ENCODE measurements around the gene ZFP36L1. TPM values are rescaled to one million over a fixed set of nuclear protein-coding genes. Genes with fewer than 3 reads are reported as not detected.

ZFP36L1 gene
- total and polyA plus RNA-seq, 2 of the 13 experiments (the other 11 are each of a cell fraction or from before 2014, with no cell fraction given), result 7.4 to 10.2 TPM

DNA sequence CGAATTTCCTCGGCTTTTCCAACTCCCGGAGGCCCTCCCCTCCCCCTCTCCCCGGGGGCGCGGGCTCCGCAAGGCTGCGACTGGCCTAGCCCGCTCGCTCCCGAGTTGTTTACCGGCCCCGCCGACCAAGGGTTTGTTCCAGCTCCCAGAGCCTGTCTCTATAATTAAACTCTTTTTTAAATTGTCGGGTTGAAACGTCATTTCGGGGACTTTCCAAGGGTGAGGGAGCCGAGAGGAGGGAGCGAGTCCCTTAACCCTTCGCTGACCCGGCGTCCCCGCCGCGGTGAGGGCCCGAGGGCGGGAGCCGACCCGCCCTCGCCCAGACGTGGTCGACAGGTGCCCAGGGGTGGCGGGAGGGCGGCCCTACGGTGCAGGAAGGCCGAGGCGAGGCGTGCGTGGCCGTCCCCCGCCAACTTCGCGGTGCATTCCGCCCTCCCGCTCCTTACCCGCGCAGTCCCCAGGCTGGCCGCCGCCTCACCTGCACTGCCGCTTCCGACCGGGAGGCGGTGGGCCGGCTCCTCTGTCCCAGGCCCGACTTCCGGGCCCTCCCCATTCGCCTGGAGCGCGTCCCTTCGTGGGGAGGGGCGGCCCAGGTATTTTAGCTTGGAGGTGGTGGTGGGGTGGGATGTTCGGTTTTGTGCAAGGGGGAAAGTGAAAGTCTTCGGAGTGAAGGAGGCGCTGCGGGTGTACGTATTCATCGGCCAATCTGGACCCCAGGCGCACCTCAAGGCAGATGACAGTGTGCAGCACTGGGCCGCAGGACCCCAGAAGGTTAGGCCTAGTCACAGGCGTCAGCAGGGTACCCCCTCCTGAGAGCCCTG lies 2.9 kb upstream of the ZFP36L1 start (continued):
- TF ChIP-seq GFI1 (CRISPR knock-in tag; IDR thresholded peaks at IDR 0.05; ENCODE audit: borderline replicate concordance) (no peak; the same call in 1 of the 2 replicates), ZNF138 (CRISPR knock-in tag; IDR thresholded peaks at IDR 0.05; ENCODE audit: low read depth) (peak; percentile 87; the same call in 1 of the 2 replicates), U2AF2 (IDR thresholded peaks at IDR 0.05; ENCODE audit: low read depth, low read length) (no peak), ZNF275 (CRISPR knock-in tag; IDR thresholded peaks at IDR 0.05; ENCODE audit: borderline replicate concordance) (peak; percentile 63; the same call in 1 of the 2 replicates), ZNF142 (CRISPR knock-in tag; IDR thresholded peaks at IDR 0.05) (peak; percentile 96), FOXA1 (IDR thresholded peaks at IDR 0.05) (no peak), FOXA1 (CRISPR knock-in tag; IDR thresholded peaks at IDR 0.05) (no peak; the same call in 1 of the 2 replicates), ZNF3 (CRISPR knock-in tag; IDR thresholded peaks at IDR 0.05) (no peak), YEATS2 (CRISPR knock-in tag; IDR thresholded peaks at IDR 0.05; ENCODE audit: borderline replicate concordance) (peak; percentile 62; the same call in 1 of the 2 replicates), TERF1 (CRISPR knock-in tag; IDR thresholded peaks at IDR 0.05) (no peak), ARNTL (CRISPR knock-in tag; IDR thresholded peaks at IDR 0.05) (no peak)
- TF ChIP-seq, protein P1, sequence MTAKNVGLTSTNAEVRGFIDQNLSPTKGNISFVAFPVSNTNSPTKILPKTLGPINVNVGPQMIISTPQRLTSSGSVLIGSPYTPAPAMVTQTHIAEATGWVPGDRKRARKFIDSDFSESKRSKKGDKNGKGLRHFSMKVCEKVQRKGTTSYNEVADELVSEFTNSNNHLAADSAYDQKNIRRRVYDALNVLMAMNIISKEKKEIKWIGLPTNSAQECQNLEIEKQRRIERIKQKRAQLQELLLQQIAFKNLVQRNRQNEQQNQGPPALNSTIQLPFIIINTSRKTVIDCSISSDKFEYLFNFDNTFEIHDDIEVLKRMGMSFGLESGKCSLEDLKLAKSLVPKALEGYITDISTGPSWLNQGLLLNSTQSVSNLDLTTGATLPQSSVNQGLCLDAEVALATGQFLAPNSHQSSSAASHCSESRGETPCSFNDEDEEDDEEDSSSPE (CRISPR knock-in tag; IDR thresholded peaks at IDR 0.05), result peak; percentile 80
- TF ChIP-seq, protein P2, sequence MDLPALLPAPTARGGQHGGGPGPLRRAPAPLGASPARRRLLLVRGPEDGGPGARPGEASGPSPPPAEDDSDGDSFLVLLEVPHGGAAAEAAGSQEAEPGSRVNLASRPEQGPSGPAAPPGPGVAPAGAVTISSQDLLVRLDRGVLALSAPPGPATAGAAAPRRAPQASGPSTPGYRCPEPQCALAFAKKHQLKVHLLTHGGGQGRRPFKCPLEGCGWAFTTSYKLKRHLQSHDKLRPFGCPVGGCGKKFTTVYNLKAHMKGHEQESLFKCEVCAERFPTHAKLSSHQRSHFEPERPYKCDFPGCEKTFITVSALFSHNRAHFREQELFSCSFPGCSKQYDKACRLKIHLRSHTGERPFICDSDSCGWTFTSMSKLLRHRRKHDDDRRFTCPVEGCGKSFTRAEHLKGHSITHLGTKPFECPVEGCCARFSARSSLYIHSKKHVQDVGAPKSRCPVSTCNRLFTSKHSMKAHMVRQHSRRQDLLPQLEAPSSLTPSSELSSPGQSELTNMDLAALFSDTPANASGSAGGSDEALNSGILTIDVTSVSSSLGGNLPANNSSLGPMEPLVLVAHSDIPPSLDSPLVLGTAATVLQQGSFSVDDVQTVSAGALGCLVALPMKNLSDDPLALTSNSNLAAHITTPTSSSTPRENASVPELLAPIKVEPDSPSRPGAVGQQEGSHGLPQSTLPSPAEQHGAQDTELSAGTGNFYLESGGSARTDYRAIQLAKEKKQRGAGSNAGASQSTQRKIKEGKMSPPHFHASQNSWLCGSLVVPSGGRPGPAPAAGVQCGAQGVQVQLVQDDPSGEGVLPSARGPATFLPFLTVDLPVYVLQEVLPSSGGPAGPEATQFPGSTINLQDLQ (CRISPR knock-in tag; IDR thresholded peaks at IDR 0.05), result no peak
- TF ChIP-seq, protein P3, sequence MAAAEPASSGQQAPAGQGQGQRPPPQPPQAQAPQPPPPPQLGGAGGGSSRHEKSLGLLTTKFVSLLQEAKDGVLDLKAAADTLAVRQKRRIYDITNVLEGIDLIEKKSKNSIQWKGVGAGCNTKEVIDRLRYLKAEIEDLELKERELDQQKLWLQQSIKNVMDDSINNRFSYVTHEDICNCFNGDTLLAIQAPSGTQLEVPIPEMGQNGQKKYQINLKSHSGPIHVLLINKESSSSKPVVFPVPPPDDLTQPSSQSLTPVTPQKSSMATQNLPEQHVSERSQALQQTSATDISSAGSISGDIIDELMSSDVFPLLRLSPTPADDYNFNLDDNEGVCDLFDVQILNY (CRISPR knock-in tag; conservative IDR thresholded peaks at IDR 0.05), result peak; percentile 57

Measured in HepG2 (cell line).